ENCODE data around the gene CHID1. TPM values are rescaled to one million over a fixed set of nuclear protein-coding genes. Genes with fewer than 3 reads are reported as not detected.

Gene CHID1
- total and polyA plus RNA-seq, 9 of the 15 experiments (the other 6 are each of a cell fraction or from before 2014, with no cell fraction given): 15.1 to 108 (median 39.8) TPM

DNA sequence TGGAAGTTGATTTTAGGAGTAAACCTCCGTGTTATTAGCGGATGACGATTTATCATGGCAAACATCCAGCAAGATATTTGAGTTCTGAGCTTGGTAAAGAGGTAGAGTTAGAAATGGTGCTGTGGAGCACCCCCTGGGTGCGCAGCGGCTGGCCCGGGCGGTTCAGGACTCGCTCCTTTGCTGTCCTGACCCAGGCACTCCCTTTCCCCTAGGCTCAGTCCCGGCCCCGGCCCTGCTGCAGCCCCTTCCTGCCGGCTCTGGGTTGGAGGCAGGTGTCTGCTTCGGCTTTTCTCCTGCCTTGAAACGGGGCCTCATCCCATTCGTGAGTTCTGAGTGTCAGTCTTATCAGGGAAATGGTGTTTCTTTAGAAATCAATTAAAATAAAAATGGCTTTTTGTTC is 48.4 kb upstream of the CHID1 start (continued):
- TF ChIP-seq, protein P1, sequence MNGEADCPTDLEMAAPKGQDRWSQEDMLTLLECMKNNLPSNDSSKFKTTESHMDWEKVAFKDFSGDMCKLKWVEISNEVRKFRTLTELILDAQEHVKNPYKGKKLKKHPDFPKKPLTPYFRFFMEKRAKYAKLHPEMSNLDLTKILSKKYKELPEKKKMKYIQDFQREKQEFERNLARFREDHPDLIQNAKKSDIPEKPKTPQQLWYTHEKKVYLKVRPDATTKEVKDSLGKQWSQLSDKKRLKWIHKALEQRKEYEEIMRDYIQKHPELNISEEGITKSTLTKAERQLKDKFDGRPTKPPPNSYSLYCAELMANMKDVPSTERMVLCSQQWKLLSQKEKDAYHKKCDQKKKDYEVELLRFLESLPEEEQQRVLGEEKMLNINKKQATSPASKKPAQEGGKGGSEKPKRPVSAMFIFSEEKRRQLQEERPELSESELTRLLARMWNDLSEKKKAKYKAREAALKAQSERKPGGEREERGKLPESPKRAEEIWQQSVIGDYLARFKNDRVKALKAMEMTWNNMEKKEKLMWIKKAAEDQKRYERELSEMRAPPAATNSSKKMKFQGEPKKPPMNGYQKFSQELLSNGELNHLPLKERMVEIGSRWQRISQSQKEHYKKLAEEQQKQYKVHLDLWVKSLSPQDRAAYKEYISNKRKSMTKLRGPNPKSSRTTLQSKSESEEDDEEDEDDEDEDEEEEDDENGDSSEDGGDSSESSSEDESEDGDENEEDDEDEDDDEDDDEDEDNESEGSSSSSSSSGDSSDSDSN (IDR thresholded peaks at IDR 0.05; ENCODE audit: borderline replicate concordance in 1 of 2, low read depth in 2 of 2, low read length in 2 of 2): no peak
- TF ChIP-seq MAFF (IDR thresholded peaks at IDR 0.05; ENCODE audit: low read length) (no peak), SMARCC2 (IDR thresholded peaks at IDR 0.05; ENCODE audit: low read depth) (no peak), HIVEP1 (CRISPR knock-in tag; IDR thresholded peaks at IDR 0.05) (no peak)

- no TSS peak for BruUV-seq (replicated peaks)
- peaks cover 0 to 8% of the 10 kb centered on the region in 2 experiments; a peak in 2 of 5 replicates for H3K4me1 ChIP-seq (replicated peaks in 1 of 2; ENCODE audit: control insufficient read depth in 2 of 2, insufficient read depth in 2 of 2, low read length in 2 of 2)
- ChIA-PET CTCF (ENCODE audit: low intra/inter-chr PET ratio) (no interaction called here), POLR2A (no interaction called here)
- intact Hi-C loops (cut with micrococcal nuclease) (no loop called here), in situ Hi-C loops (cut with MboI) (no loop called here)
- 91% methylated on average over 5 of the region's 7 CpGs for WGBS (ENCODE audit: insufficient coverage, low coverage, missing lambda C conversion rate)
- no peaks in the 10 kb centered on the region for H3K9me3 ChIP-seq (replicated peaks; ENCODE audit: control insufficient read depth, insufficient read depth, low read depth, low read length)
- no peak overlapping the region for H3K27ac ChIP-seq (ENCODE audit: extremely low read depth, low read depth, low read length)
- no peaks in the 10 kb centered on the region for H3K27me3 ChIP-seq (ENCODE audit: control insufficient read depth in 2 of 2, insufficient read depth in 2 of 2, low read length in 2 of 2)
- H4K20me1 ChIP-seq (replicated peaks; ENCODE audit: control insufficient read depth, insufficient read depth, low read length): no peaks in the 10 kb centered on the region
- no peak overlapping the region for H3K4me2 ChIP-seq (ENCODE audit: insufficient read depth, low read length)
- peaks cover 14% of the 10 kb centered on the region; the same call in 2 of the 3 replicates for H3K36me3 ChIP-seq (ENCODE audit: control insufficient read depth, insufficient read depth, low read length)
- no peak for ATAC-seq
- FAIRE-seq: no peak
- no peak overlapping the region for H3K9ac ChIP-seq (ENCODE audit: insufficient read depth in 1 of 2, low read depth in 2 of 2, low read length in 2 of 2)
- no peak for DNase-seq (ENCODE audit: extremely low read depth in 1 of 4, low spot score in 3 of 4)
- H2AFZ ChIP-seq (ENCODE audit: low read depth, low read length): no peak overlapping the region
- no peak overlapping the region for H3K4me3 ChIP-seq
- peaks cover 21% of the 10 kb centered on the region; the same call in 1 of the 3 replicates for H3K79me2 ChIP-seq (ENCODE audit: control insufficient read depth, insufficient read depth, low read length)
- no peaks in the 10 kb centered on the region for H3K9me1 ChIP-seq (ENCODE audit: control insufficient read depth, insufficient read depth, low read length)
- TF ChIP-seq RFX1 (IDR thresholded peaks at IDR 0.05) (no peak), ZNF324 (CRISPR knock-in tag; IDR thresholded peaks at IDR 0.05) (no peak), CHCHD3 (CRISPR knock-in tag; IDR thresholded peaks at IDR 0.05) (no peak), RNF2 (IDR thresholded peaks at IDR 0.05) (no peak), PBX2 (CRISPR knock-in tag; IDR thresholded peaks at IDR 0.05; ENCODE audit: low read depth) (no peak), PBX2 (tag; conservative IDR thresholded peaks at IDR 0.05; ENCODE audit: low read depth) (no peak), XRCC5 (IDR thresholded peaks at IDR 0.05; ENCODE audit: low read depth, low read length) (no peak), ESRRA (IDR thresholded peaks at IDR 0.05; ENCODE audit: borderline replicate concordance, low read depth) (no peak), MED1 (CRISPR knock-in tag; IDR thresholded peaks at IDR 0.05; ENCODE audit: borderline replicate concordance) (no peak), ZNF12 (CRISPR knock-in tag; IDR thresholded peaks at IDR 0.05) (no peak), ZKSCAN8 (CRISPR knock-in tag; IDR thresholded peaks at IDR 0.05) (no peak), ZNF507 (tag; conservative IDR thresholded peaks at IDR 0.05) (no peak)
- TF ChIP-seq, protein P2, sequence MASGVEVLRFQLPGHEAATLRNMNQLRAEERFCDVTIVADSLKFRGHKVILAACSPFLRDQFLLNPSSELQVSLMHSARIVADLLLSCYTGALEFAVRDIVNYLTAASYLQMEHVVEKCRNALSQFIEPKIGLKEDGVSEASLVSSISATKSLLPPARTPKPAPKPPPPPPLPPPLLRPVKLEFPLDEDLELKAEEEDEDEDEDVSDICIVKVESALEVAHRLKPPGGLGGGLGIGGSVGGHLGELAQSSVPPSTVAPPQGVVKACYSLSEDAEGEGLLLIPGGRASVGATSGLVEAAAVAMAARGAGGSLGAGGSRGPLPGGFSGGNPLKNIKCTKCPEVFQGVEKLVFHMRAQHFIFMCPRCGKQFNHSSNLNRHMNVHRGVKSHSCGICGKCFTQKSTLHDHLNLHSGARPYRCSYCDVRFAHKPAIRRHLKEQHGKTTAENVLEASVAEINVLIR (CRISPR knock-in tag; IDR thresholded peaks at IDR 0.05): no peak
Measured at GRCh38 chr11:958101-958500, 47.5 kb upstream of the CHID1 start.
